ENCODE results near the gene WLS.

WLS gene

DNA sequence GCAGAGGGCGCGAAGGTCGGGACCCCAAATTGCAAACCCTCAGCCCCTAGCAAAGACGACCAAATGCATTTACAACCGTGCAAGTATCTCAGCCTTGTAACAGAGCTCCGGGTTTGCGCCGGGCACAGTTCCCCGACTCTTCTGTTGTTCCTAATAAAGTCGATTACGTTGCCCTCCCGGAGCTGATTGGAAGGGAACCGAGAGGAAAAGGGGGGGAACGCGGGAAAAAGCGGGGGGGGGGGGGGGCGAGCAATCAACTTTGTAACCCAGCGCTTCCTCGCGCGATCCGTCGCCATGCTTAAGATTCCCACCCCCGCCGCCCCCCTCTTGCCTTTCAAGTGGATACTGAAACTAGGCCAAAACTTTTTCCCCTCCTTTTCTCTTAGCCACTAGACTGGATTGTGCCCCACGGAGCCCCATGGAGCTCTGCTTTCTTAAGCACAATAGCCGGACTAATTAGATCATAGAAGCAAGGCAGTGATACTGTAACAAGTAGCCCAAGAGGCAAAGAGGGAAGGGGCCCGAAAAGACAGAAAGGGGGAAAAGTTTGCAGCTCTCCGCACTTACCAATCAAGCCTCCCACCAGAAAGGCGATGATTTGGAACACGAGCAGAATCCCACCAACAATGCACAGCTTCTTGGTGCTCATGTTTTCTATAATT, 565 bp downstream of the WLS start:
- H2BK15ac ChIP-seq (ENCODE audit: low read length): no peak overlapping the region
- peak overlapping the region; percentile 95 for H2AFZ ChIP-seq (ENCODE audit: low read length)
- H2AK5ac ChIP-seq (ENCODE audit: low read depth, low read length): no peak overlapping the region
- no peak overlapping the region for H2BK120ac ChIP-seq (ENCODE audit: low read depth, low read length)
- H2BK12ac ChIP-seq (ENCODE audit: low read length): no peak overlapping the region
- no peak overlapping the region for H3K27ac ChIP-seq (replicated peaks; ENCODE audit: low read length)
- H3K79me1 ChIP-seq (ENCODE audit: low read depth, low read length): no peaks in the 10 kb centered on the region
- H3K23ac ChIP-seq (ENCODE audit: low read depth, low read length, poor library complexity): no peak overlapping the region
- H2BK5ac ChIP-seq (ENCODE audit: low read length): no peak overlapping the region
- DNase-seq (ENCODE audit: low spot score): no peak
- peaks cover 0 to 15% of the 10 kb centered on the region in 2 donors for H3K36me3 ChIP-seq (replicated peaks in 1 of 2; ENCODE audit: control insufficient read depth in 2 of 2, insufficient read depth in 2 of 2, low read length in 2 of 2)
- no peak overlapping the region for H4K91ac ChIP-seq (ENCODE audit: low read depth, low read length, poor library complexity)
- no peak overlapping the region for H4K8ac ChIP-seq (ENCODE audit: low read depth, low read length)
- peaks cover 8 to 24% of the 10 kb centered on the region in 2 donors for H3K4me1 ChIP-seq (ENCODE audit: control insufficient read depth in 2 of 2, insufficient read depth in 1 of 2, low read depth in 1 of 2, low read length in 2 of 2)
- H3K14ac ChIP-seq (ENCODE audit: low read length): no peak overlapping the region
- H3K27me3 ChIP-seq (ENCODE audit: control insufficient read depth in 3 of 3, insufficient read depth in 3 of 3, low read depth in 1 of 3, low read length in 3 of 3): peaks cover 0 to 40% (median 9%) of the 10 kb centered on the region in 3 experiments
- H3K4ac ChIP-seq (ENCODE audit: low read length): no peak overlapping the region
- peak overlapping the region; percentile 63 for H3K4me2 ChIP-seq (ENCODE audit: insufficient read depth, low read length, poor library complexity, severe bottlenecking)
- H3K9ac ChIP-seq (ENCODE audit: low read depth, low read length, poor library complexity): no peak overlapping the region
- H3K4me3 ChIP-seq (ENCODE audit: low read length in 2 of 2): peak overlapping the region; percentile 74 to 76
- WGBS, 2 donors (ENCODE audit: extremely low coverage in 2 of 2, insufficient read length in 2 of 2, insufficient replicate concordance in 1 of 2): no CpG with 5 or more reads among the region's 31 CpGs
- no peaks in the 10 kb centered on the region for H3K9me3 ChIP-seq (replicated peaks in 1 of 2; ENCODE audit: control insufficient read depth in 2 of 2, insufficient read depth in 1 of 2, low read depth in 1 of 2, low read length in 2 of 2)
- no peak overlapping the region for H3K18ac ChIP-seq (ENCODE audit: low read length)

DNA sequence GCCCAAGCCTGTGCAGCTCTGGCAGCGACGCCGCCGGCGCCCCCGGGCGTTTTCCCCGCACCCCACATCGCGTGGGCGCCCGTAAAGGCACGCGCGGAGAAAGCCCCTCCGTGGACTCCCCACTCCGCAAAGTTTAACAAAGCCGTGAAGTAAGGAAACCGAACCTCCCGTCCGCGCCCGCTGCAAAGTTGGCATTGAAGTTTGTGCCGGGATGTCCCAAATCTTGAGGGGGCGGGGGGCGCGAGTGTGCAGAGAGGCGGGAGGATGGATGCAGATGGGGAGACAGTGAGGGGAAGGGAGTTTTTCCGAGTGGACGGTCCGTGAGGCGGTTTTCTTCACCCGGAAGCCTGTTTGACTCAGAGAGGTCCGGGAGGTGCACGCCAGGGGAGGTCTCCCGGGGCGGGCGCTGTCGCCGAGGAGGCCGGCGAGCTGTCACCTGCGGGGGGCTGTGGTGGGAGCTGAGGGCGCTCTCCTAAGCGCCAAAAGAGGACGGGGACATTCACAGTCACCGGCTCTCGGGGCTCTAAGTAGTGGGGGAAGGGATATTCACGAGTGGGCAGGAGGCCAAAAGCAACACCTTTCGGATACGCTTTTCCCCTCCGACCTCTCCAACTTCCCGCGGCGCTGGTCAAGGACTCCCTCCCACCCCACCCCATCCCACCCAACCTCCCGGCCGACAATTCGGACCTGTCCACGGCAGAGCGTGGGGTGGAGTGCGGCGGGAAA, 1.3 kb downstream of the WLS start:
- Histone ChIP-seq H2BK15ac (ENCODE audit: low read length) (no peak overlapping the region), H2BK120ac (ENCODE audit: low read depth, low read length) (no peak overlapping the region), H3K4me2 (ENCODE audit: insufficient read depth, low read length, poor library complexity, severe bottlenecking) (peak overlapping the region; percentile 63), H3K4me1 (ENCODE audit: control insufficient read depth in 2 of 2, insufficient read depth in 1 of 2, low read depth in 1 of 2, low read length in 2 of 2) (peaks cover 8 to 24% of the 10 kb centered on the region in 2 donors), H3K27ac (replicated peaks; ENCODE audit: low read length) (no peak overlapping the region), H2AK5ac (ENCODE audit: low read depth, low read length) (no peak overlapping the region), H3K23ac (ENCODE audit: low read depth, low read length, poor library complexity) (no peak overlapping the region), H3K14ac (ENCODE audit: low read length) (no peak overlapping the region), H2BK5ac (ENCODE audit: low read length) (no peak overlapping the region), H3K18ac (ENCODE audit: low read length) (peak overlapping the region; percentile 19), H4K91ac (ENCODE audit: low read depth, low read length, poor library complexity) (no peak overlapping the region), H3K9ac (ENCODE audit: low read depth, low read length, poor library complexity) (no peak overlapping the region), H3K4me3 (ENCODE audit: low read length in 2 of 2) (peak overlapping the region; percentile 74 to 76), H2AFZ (ENCODE audit: low read length) (peak overlapping the region; percentile 95), H3K4ac (ENCODE audit: low read length) (no peak overlapping the region), H3K79me1 (ENCODE audit: low read depth, low read length) (no peaks in the 10 kb centered on the region), H3K9me3 (replicated peaks in 1 of 2; ENCODE audit: control insufficient read depth in 2 of 2, insufficient read depth in 1 of 2, low read depth in 1 of 2, low read length in 2 of 2) (no peaks in the 10 kb centered on the region), H3K27me3 (ENCODE audit: control insufficient read depth in 3 of 3, insufficient read depth in 3 of 3, low read depth in 1 of 3, low read length in 3 of 3) (peaks cover 0 to 40% (median 9%) of the 10 kb centered on the region in 3 experiments), H4K8ac (ENCODE audit: low read depth, low read length) (no peak overlapping the region), H3K36me3 (replicated peaks in 1 of 2; ENCODE audit: control insufficient read depth in 2 of 2, insufficient read depth in 2 of 2, low read length in 2 of 2) (peaks cover 0 to 21% of the 10 kb centered on the region in 2 donors), H2BK12ac (ENCODE audit: low read length) (no peak overlapping the region)
- no CpG with 5 or more reads among the region's 62 CpGs for WGBS, 2 donors (ENCODE audit: extremely low coverage in 2 of 2, insufficient read length in 2 of 2, insufficient replicate concordance in 1 of 2)
- no peak for DNase-seq (ENCODE audit: low spot score)

DNA sequence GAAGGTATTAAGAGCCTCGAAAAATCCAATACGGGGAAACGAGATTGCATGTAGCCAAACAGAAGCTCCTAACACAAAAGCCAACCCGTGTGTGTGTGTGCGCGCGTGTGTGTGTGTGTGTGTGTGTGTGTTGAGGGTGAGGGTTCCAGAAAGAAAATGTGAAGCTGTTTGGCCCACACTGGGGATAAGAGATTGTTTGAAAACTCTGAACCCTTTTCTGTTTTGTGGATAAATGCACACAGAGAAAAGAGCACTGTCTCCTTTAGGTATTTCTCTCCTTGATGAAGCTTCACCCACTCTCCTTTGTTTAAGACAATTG, 1.9 kb downstream of the WLS start:
- Histone ChIP-seq H2BK12ac (ENCODE audit: low read length) (no peak overlapping the region), H3K4me2 (ENCODE audit: insufficient read depth, low read length, poor library complexity, severe bottlenecking) (no peak overlapping the region), H2AFZ (ENCODE audit: low read length) (peak overlapping the region; percentile 53), H3K4ac (ENCODE audit: low read length) (no peak overlapping the region), H3K4me3 (ENCODE audit: low read length in 2 of 2) (peak overlapping the region in 1 of 2 donors; percentile 74), H3K23ac (ENCODE audit: low read depth, low read length, poor library complexity) (no peak overlapping the region), H3K27ac (replicated peaks; ENCODE audit: low read length) (no peak overlapping the region), H2AK5ac (ENCODE audit: low read depth, low read length) (no peak overlapping the region), H2BK5ac (ENCODE audit: low read length) (no peak overlapping the region), H3K14ac (ENCODE audit: low read length) (no peak overlapping the region), H3K9me3 (replicated peaks in 1 of 2; ENCODE audit: control insufficient read depth in 2 of 2, insufficient read depth in 1 of 2, low read depth in 1 of 2, low read length in 2 of 2) (no peaks in the 10 kb centered on the region), H2BK15ac (ENCODE audit: low read length) (no peak overlapping the region), H3K79me1 (ENCODE audit: low read depth, low read length) (no peaks in the 10 kb centered on the region), H3K9ac (ENCODE audit: low read depth, low read length, poor library complexity) (no peak overlapping the region), H3K36me3 (replicated peaks in 1 of 2; ENCODE audit: control insufficient read depth in 2 of 2, insufficient read depth in 2 of 2, low read length in 2 of 2) (peaks cover 0 to 27% of the 10 kb centered on the region in 2 donors), H3K4me1 (ENCODE audit: control insufficient read depth in 2 of 2, insufficient read depth in 1 of 2, low read depth in 1 of 2, low read length in 2 of 2) (peaks cover 8 to 24% of the 10 kb centered on the region in 2 donors), H2BK120ac (ENCODE audit: low read depth, low read length) (no peak overlapping the region), H3K27me3 (ENCODE audit: control insufficient read depth in 3 of 3, insufficient read depth in 3 of 3, low read depth in 1 of 3, low read length in 3 of 3) (peaks cover 0 to 40% (median 9%) of the 10 kb centered on the region in 3 experiments), H3K18ac (ENCODE audit: low read length) (no peak overlapping the region), H4K8ac (ENCODE audit: low read depth, low read length) (no peak overlapping the region), H4K91ac (ENCODE audit: low read depth, low read length, poor library complexity) (no peak overlapping the region)
- no CpG with 5 or more reads among the region's 7 CpGs for WGBS, 2 donors (ENCODE audit: extremely low coverage in 2 of 2, insufficient read length in 2 of 2, insufficient replicate concordance in 1 of 2)
- DNase-seq (ENCODE audit: low spot score): no peak
